NCI-H524 (cell line): ENCODE results near the gene KCNJ13.

Source experiments
- DNase-seq, 2 experiments: peaks; one replicate each; lab custom pipeline; 2025; lab: John Stamatoyannopoulos, UW

The KCNJ13 gene

GRCh38 chr2:232776435-232776834 lies at the start of gene KCNJ13:
KCNJ13 (minus strand) TSS chr2:232776565; CDS start chr2:232771362, 5,203 bp downstream.
- DNase-seq = no peak

GRCh38 chr2:232817756-232818155 lies 41.4 kb upstream of the KCNJ13 start:
- DNase-seq = no peak

- DNase-seq = no peak
Measured at GRCh38 chr2:232816657-232817056, 40.3 kb upstream of the KCNJ13 start.

- no peak for DNase-seq
Measured at GRCh38 chr2:232815569-232815968, 39.2 kb upstream of the KCNJ13 start.

DNA sequence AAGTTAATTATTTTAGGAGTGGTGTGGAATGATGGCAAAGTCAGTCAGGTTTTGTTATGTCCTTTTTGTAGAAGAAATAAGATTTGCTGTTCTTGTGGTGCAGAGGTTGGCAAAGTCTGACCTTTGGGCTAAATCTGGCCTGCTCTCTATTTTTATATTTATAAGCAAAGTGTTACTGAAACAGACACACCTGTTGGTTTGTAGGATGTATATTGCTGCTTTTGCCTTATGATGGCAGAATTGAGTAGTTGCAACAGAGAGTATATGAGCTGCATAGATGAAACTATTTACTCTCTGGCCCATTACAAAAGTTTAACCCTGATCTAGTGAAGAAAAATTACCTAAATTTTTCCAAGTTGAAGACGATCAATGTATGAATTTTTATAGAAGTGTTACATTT lies 34.1 kb upstream of the KCNJ13 start:
- DNase-seq = no peak

GRCh38 chr2:232809349-232810124 lies 33.2 kb upstream of the KCNJ13 start:
- peak in 1 of 2 experiments; percentile 1 for DNase-seq

- no peak for DNase-seq
Measured at GRCh38 chr2:232802091-232802490, 25.7 kb upstream of the KCNJ13 start.

- no peak for DNase-seq
Measured at GRCh38 chr2:232800166-232800565, 23.8 kb upstream of the KCNJ13 start.

DNA sequence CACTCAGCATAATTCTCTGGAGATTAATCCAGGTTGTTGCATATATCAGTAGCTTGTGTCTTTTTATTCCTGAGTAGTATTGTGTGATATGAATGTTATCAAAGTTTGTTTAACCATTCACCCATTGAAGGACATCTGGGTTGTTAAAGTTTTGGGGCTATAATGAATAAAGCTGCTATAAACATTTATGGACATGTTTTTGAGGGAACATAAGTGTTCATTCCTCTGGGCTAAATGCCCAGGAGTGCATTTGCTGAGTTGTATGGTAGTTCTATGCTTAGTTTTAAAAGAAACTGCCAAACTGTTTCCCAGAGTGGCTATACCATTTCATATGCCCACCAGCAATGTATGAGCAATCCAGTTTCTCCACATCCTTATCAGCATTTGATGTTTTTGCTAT lies 21.8 kb upstream of the KCNJ13 start:
- DNase-seq = no peak

GRCh38 chr2:232795920-232796319 lies 19.6 kb upstream of the KCNJ13 start:
- DNase-seq = no peak

DNA sequence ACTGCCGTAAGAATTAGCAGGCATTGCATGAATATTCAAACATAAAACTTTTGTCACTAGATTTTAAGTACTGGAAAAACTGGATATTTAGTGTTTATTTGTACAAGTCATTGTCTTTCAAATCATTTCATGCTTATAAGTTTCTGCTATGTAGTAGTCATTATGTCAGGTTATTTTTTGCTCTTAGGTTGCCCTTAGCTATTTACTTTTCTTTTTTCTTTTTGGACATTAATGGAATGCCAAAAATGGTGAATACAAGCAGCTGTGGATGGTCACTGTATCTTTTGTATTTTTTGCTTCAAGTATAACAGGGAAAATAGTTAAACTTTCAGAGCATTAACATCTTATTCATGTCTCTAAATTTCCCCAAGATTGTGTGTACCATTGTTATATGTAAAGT lies 18.6 kb upstream of the KCNJ13 start:
- no peak for DNase-seq

- peak; percentile 10 to 49 for DNase-seq
Measured at GRCh38 chr2:232793271-232793670, 16.9 kb upstream of the KCNJ13 start.

DNA sequence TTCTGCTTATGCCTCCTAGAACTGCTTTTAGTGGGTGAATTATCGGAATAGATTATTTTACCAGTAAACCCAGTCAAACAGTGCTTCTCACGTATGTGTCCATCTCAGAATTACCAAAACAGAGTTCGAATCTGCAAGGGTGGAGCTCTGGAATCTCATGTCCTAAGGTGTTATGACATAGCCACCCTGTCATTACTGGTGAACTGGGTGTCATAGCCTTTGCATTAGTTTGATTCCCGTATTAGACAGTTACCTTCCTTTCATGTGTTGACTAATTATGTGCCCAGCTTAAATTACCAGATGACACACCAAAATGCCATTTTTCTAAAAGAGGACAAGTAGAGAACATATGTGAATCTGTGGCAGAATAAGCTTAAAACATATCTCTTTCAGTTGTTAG lies 15.2 kb upstream of the KCNJ13 start:
- no peak for DNase-seq

GRCh38 chr2:232789082-232789481 lies 12.7 kb upstream of the KCNJ13 start:
- DNase-seq = no peak

- no peak for DNase-seq
Measured at GRCh38 chr2:232787806-232788205, 11.4 kb upstream of the KCNJ13 start.

- no peak for DNase-seq
Measured at GRCh38 chr2:232783278-232783677, 6.9 kb upstream of the KCNJ13 start.

DNA sequence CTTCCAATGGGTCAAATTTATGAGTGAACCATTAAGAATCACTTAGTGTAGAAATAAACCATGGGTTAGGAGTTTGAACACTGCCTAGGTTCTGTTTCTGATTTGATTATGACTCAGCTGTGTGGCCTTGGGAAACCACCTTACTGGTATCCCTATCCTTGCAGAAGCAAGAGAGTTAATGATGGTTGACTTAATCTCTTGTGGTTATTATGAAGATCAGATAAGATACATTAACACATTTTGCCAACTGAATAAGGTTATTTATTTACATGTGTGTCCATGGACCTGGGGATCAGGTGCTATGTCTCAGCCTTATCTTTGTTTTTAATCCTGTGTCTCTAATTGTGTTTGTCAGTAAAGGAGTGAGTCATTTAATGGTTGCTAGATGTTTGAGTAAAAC lies 5.4 kb upstream of the KCNJ13 start:
- no peak for DNase-seq

DNA sequence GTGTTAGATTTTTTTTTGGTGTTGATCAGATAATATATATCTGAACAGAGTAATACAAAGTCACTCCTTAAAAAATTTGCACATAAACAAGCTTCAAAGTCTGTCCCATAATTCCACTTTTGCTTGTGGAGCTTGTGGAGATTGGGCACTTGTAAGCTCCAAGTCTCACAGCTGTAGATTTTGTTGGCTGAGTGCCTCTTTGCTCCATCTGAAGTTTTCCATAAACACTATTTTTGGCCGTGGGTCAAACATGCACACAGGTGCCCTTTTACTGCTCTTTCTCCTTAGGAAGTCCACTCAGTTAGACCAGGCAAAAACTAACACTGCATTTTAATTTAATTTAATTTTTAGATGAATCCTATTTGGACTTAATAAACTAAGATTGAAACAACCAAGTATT lies 3.6 kb upstream of the KCNJ13 start:
- DNase-seq = no peak

DNA sequence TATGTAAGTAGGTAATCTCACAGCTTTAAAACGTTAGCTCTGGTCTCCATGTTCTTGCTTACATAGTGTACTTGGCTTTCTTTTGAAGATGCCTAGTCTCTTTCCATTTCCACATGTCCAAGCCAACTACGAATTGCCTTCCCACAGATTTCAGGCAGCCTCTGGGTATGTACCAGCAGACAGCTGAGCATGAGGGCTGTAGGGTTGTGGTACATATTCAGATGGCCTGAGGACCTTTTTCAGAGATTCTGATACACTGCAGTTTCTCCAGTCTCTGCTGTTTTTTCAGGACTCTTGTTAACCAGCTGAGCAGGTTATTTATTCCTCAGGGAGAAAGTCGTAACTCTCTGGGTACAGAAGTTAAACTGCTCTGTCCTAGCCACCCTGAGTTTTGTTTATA lies 3.1 kb upstream of the KCNJ13 start:
- DNase-seq = no peak

DNA sequence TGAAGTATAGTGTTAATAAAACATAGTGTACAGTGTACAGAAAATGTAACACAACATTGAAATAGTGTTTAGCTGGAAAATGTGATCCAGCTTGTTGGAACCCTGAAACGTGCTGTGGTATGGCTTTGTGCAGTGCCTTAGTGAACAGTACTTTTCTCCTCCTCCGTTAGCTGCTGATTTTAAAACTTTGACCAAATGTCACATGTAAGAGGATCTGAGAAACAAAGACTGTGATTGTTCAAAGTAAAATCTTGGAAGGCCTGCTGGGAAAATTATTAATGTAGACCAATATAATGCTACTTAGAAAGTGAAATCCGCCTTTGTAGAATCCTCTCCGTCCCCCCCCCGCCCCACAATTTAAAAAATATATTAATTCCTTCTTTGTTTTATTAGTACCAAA lies 911 bp upstream of the KCNJ13 start:
- no peak for DNase-seq

DNA sequence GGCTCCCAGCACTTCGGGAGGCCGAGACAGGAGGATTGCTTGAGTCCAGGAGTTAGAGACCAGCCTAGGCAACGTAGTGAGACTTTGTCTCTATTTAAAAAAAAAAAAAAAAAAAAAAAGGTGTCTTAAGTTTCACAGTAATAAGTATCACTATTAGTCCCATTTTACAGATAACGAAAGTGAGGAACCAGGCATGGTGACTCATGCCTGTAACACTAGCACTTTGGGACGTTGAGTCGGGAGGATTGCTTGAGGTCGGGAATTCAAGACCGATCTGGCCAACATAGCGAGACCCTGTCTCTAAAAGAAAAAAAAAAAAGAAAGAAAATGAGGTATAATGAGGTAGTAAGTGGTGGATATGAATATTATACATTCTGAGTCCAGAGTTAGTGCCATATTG lies 2.5 kb downstream of the KCNJ13 start:
- no peak for DNase-seq

DNA sequence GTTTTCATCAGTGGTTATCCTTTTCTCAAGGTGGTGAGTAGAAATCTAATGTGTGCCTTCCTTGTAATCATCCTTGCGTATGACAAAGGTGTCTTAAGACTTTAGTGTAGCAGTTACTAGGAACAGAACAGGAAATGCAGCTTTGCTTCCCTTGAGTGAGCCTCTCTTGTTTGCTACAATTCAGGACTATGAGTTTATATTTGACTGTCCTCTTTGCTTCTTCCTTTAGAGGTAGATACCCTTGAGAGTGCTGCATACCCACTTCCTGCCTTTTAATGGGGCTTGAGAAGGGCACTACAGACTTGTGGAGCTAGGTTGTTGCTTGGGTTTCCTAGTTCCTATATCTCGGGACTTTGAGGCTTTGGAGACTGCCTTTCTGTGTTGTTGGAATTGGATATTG lies 3.8 kb downstream of the KCNJ13 start:
- no peak for DNase-seq

GRCh38 chr2:232771870-232772269 lies 4.5 kb downstream of the KCNJ13 start:
- no peak for DNase-seq

DNA sequence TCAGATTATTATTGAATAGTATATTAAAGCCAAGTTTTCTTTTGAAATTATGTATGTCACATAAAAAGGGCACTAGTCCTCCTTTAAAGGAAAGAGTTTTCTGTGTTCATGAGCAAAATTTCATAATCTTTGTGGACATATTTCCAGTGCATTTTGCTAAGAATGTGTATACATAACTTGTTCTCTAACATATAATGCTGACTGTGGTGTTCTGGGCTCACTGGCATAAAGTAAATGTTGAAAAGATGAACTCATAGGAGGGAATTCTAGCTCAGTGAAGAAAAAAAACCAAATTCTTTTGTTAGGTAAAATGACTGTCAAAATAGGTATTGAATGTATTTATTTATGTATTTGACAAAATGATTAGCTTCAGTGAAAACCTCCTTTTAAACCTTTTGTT lies 6.2 kb downstream of the KCNJ13 start:
- DNase-seq = no peak
